K562 (cell line): ENCODE results near the gene POLR3K. TPM values are rescaled to one million over a fixed set of nuclear protein-coding genes. Genes with fewer than 3 reads are reported as not detected.
A peak's percentile ranks its signal among the peaks of the same experiment; 100 is the strongest.

Experiments used
- ATAC-seq: fragments of 200-7000 bp; cut with Tn5 transposase; 3 replicates; pipeline ENCODE4 v1.9.1; 2020; ENCODE audit warnings: moderate library complexity
- BruUV-seq: library from RNA; stranded (reverse); fragments of 400-500 nt; replicated peaks from 2 replicates; lab custom pipeline; 2021; lab: Mats Ljungman, UMichigan
- CTCF ChIA-PET: fragments of 300-600 bp; formaldehyde crosslinking; extraction: SDS; loops from one replicate; lab custom pipeline; 2021; ENCODE audit warnings: low intra/inter-chr PET ratio; lab: Yijun Ruan, JAX
- POLR2A ChIA-PET: fragments of 300-600, 350-650 bp; sonication (Branson Sonifier 250); formaldehyde crosslinking; extraction: SDS; loops from one replicate; lab custom pipeline; 2021; ENCODE audit warnings: antibody characterized with exemption, inconsistent platforms; lab: Yijun Ruan, JAX
- DNase-seq, 4 experiments: peaks; one replicate each; pipeline versions ENCODE4 v3.0.0 to v3.0.0-alpha.2; 2011 to 2018; ENCODE audit warnings: low spot score in 3 of 4, mixed read lengths in 3 of 4; ENCODE audit errors: extremely low read depth in 1 of 4
- FAIRE-seq: peaks from 2 replicates; lab custom pipeline; 2011; peaks lifted over from hg19 to GRCh38; lab: Jason Lieb, UNC
- H2AFZ ChIP-seq: 2 replicates; pipeline ENCODE4 v1.6.0; 2011; ENCODE audit warnings: low read depth, low read length, control low read depth, inconsistent platforms
- H3K27ac ChIP-seq: fragments of 200-600 bp; 3 replicates; pipeline ENCODE4 v1.8.0; 2011; ENCODE audit warnings: low read depth, mild to moderate bottlenecking, control low read depth, inconsistent platforms, low read length, moderate library complexity, mixed read lengths; ENCODE audit errors: extremely low read depth
- H3K27me3 ChIP-seq, 2 experiments: fragments of 300-600 bp in 1 of 2; 2 replicates in 1 of 2; 3 replicates in 1 of 2; pipeline versions ENCODE4 v1.6.0 to v1.8.0; 2011; ENCODE audit warnings: inconsistent platforms in 2 of 2, low read length in 2 of 2, mild to moderate bottlenecking in 1 of 2, mixed read lengths in 1 of 2, moderate library complexity in 1 of 2; ENCODE audit not compliant: control insufficient read depth in 2 of 2, insufficient read depth in 2 of 2
- H3K36me3 ChIP-seq: fragments of 300-600 bp; 3 replicates; pipeline ENCODE4 v1.8.0; 2011; ENCODE audit warnings: mild to moderate bottlenecking, low read length, inconsistent platforms; ENCODE audit not compliant: control insufficient read depth, insufficient read depth
- H3K4me1 ChIP-seq, 2 experiments: fragments of 200-600 bp in 1 of 2; replicated peaks in 1 of 2; 2 replicates in 1 of 2; 3 replicates in 1 of 2; pipeline versions ENCODE4 v1.5.1 to v1.8.0; 2011; ENCODE audit warnings: inconsistent platforms in 2 of 2, low read length in 2 of 2, mild to moderate bottlenecking in 1 of 2, mixed read lengths in 1 of 2, moderate library complexity in 1 of 2; ENCODE audit not compliant: control insufficient read depth in 2 of 2, insufficient read depth in 2 of 2
- H3K4me2 ChIP-seq: 2 replicates; pipeline ENCODE4 v1.6.1; 2011; ENCODE audit warnings: low read length, control low read depth, inconsistent platforms, mixed read lengths; ENCODE audit not compliant: insufficient read depth
- H3K4me3 ChIP-seq: fragments of 200-600 bp; sonication (generic), shearing (Covaris generic); 2 replicates; pipeline ENCODE4 v1.5.1; 2016; ENCODE audit warnings: control low read depth, inconsistent platforms
- H3K79me2 ChIP-seq: fragments of 200-600 bp; 3 replicates; pipeline ENCODE4 v1.8.0; 2011; ENCODE audit warnings: low read length, inconsistent platforms; ENCODE audit not compliant: control insufficient read depth, insufficient read depth
- H3K9ac ChIP-seq, 2 experiments: 2 replicates each; pipeline versions ENCODE4 v1.6.0 to v1.6.1; 2011; ENCODE audit warnings: low read depth in 2 of 2, low read length in 2 of 2, control low read depth in 1 of 2, inconsistent platforms in 1 of 2, mild to moderate bottlenecking in 1 of 2, mixed read lengths in 1 of 2; ENCODE audit not compliant: insufficient read depth in 1 of 2
- H3K9me1 ChIP-seq: one replicate; pipeline ENCODE4 v1.6.0; 2011; ENCODE audit warnings: inconsistent platforms, mild to moderate bottlenecking, low read length, moderate library complexity; ENCODE audit not compliant: control insufficient read depth, insufficient read depth
- H3K9me3 ChIP-seq: replicated peaks from 2 replicates; pipeline ENCODE4 v1.5.1; 2011; ENCODE audit warnings: low read depth, low read length, inconsistent platforms; ENCODE audit not compliant: control insufficient read depth, insufficient read depth
- H4K20me1 ChIP-seq: replicated peaks from 2 replicates; pipeline ENCODE4 v1.6.1; 2011; ENCODE audit warnings: low read length, inconsistent platforms, mixed read lengths; ENCODE audit not compliant: control insufficient read depth, insufficient read depth
- EGR1 ChIP-seq: fragments of 450-650 bp; conservative IDR thresholded peaks from 2 replicates; pipeline ENCODE4 v1.6.1; 2017; ENCODE audit warnings: mild to moderate bottlenecking
- ESRRA ChIP-seq: fragments of 450-650 bp; IDR thresholded peaks from 2 replicates; pipeline ENCODE4 v1.6.1; 2014; ENCODE audit warnings: low read depth, mild to moderate bottlenecking, moderate library complexity, borderline replicate concordance
- POLR2G ChIP-seq: fragments of 200-400 bp; formaldehyde crosslinking; IDR thresholded peaks from 2 replicates; pipeline ENCODE4 v1.6.1; 2017; ENCODE audit warnings: low read depth, mild to moderate bottlenecking, antibody characterized with exemption, low read length, moderate library complexity
- RHOXF2B ChIP-seq: fragments of 250-450 bp; sonication (Bioruptor Pico); conservative IDR thresholded peaks from 2 replicates; pipeline ENCODE4 v1.5.1; 2021
- YBX1 ChIP-seq: fragments of 450-650 bp; IDR thresholded peaks from 2 replicates; pipeline ENCODE4 v1.7.1; 2016; ENCODE audit warnings: mild to moderate bottlenecking
- ZBTB11 ChIP-seq, 3 experiments: fragments of 200-800 bp in 1 of 3; fragments of 250-450 bp in 1 of 3; fragments of 450-650 bp in 1 of 3; sonication (Bioruptor Pico) in 1 of 3; sonication (Bioruptor generic) in 1 of 3; formaldehyde crosslinking in 1 of 3; IDR thresholded peaks; 2 replicates each; pipeline versions ENCODE4 v1.6.1 to v1.8.0; 2016 to 2022; ENCODE audit warnings: mild to moderate bottlenecking in 2 of 3, missing genetic modification characterization in 2 of 3, missing compliant biosample characterization in 1 of 3, moderate library complexity in 1 of 3
- ZBTB33 ChIP-seq: sonication (generic); formaldehyde crosslinking; IDR thresholded peaks from 2 replicates; pipeline ENCODE4 v1.8.1; 2023; ENCODE audit warnings: mild to moderate bottlenecking, missing genetic modification reagents
- WGBS: fragments of 100-300 bp; shearing (Covaris generic); methylation state at CpG from one replicate; pipeline ENCODE4 v1.1.6; 2016; ENCODE audit warnings: low coverage, mixed read lengths; ENCODE audit not compliant: insufficient coverage; ENCODE audit errors: missing lambda C conversion rate; 5-methylcytosine and 5-hydroxymethylcytosine counted together
- in situ Hi-C: fragments of 300-500 bp; cut with MboI; formaldehyde crosslinking; loops from 4 replicates; pipeline ENCODE4 v1.15.0; 2018; ENCODE audit warnings: inconsistent platforms, mixed read lengths
- intact Hi-C: fragments of 100-400 bp; cut with micrococcal nuclease; formaldehyde crosslinking; loops from 2 replicates; pipeline ENCODE4 v1.14.2; 2022
- polyA plus RNA-seq, 8 experiments: library from polyadenylated mRNA; depleted of rRNA in 4 of 8; stranded (reverse) in 5 of 8; unstranded in 3 of 8; fragments of >200 nt; fragmentation: Nextera tagmentation in 2 of 8; fragmentation: Illumina TruSeq in 1 of 8; extraction: Ambion mirVana in 2 of 8; extraction: Trizol in 1 of 8; gene quantifications; 2 replicates each; pipeline versions ENCODE4 v1.2.1 to v1.2.3, GENCODE V29; 2011 to 2014; ENCODE audit warnings: inconsistent platforms in 1 of 8, missing spikeins in 1 of 8
- total RNA-seq, 7 experiments: library from RNA; depleted of rRNA in 6 of 7; stranded (reverse); fragments of >200 nt in 6 of 7; fragmentation: Illumina TruSeq in 2 of 7; extraction: Trizol in 2 of 7; gene quantifications; 2 replicates each; pipeline versions ENCODE4 v1.2.1 to v1.2.3, GENCODE V29; 2011 to 2021; ENCODE audit warnings: low replicate concordance in 1 of 7
- TF ChIP-seq, protein P1 (sequence below): fragments of 250-450 bp; sonication (Bioruptor Pico); IDR thresholded peaks from 2 replicates; pipeline ENCODE4 v1.8.0; 2022; ENCODE audit warnings: inconsistent platforms, mild to moderate bottlenecking, moderate library complexity, borderline replicate concordance
- TF ChIP-seq, protein P2 (sequence below): fragments of 450-650 bp; formaldehyde crosslinking; IDR thresholded peaks from 2 replicates; pipeline ENCODE4 v1.4.0; 2020; ENCODE audit warnings: mild to moderate bottlenecking, moderate library complexity

Gene POLR3K
- total and polyA plus RNA-seq, 9 of the 15 experiments (the other 6 are each of a cell fraction or from before 2014, with no cell fraction given), result 42.1 to 315 (median 86.7) TPM

GRCh38 chr16:83781-84615 is 30.6 kb upstream of the POLR3K start (continued):
- no peak for TF ChIP-seq RHOXF2B (CRISPR knock-in tag)
- no peak for TF ChIP-seq YBX1
- TF ChIP-seq ESRRA, result no peak
- TF ChIP-seq, all 486 proteins: peak for 6

- intact Hi-C loops (no loop called here), in situ Hi-C loops (no loop called here)
- FAIRE-seq (no peak), DNase-seq (no peak), ATAC-seq (no peak)
- Histone ChIP-seq H3K9me3 (no peaks in the 10 kb centered on the region), H3K9ac (peak overlapping the region in 1 of 2 experiments; percentile 57; a peak in 2 of 4 replicates), H3K79me2 (peaks cover 17% of the 10 kb centered on the region), H3K4me3 (no peak overlapping the region), H3K9me1 (peaks cover 3% of the 10 kb centered on the region), H3K4me2 (no peak overlapping the region), H3K4me1 (peaks cover 0 to 59% of the 10 kb centered on the region in 2 experiments; a peak in 3 of 5 replicates), H3K27me3 (no peaks in the 10 kb centered on the region), H3K36me3 (peaks cover 72% of the 10 kb centered on the region; the same call in 2 of the 3 replicates), H3K27ac (no peak overlapping the region), H2AFZ (no peak overlapping the region), H4K20me1 (peaks cover 12% of the 10 kb centered on the region; the same call in 1 of the 2 replicates)
- WGBS, result 91% methylated on average over 19 of the region's 31 CpGs
- no TSS peak for BruUV-seq
- POLR2A ChIA-PET, result interaction anchor here (0.6 to 2.8 kb wide), 4 partner anchors 8 to 113 kb away, joined by 3 to 9 read pairs (median 4); no protein-coding TSS in a partner anchor
- CTCF ChIA-PET, result no interaction called here
- TF ChIP-seq ZBTB11 (CRISPR knock-in tag; IDR thresholded peaks at IDR 0.05) (no peak), POLR2G (peak; percentile 33; the same call in 1 of the 2 replicates), EGR1 (no peak), ZBTB33 (peak; percentile 45; the same call in 1 of the 2 replicates)
- TF ChIP-seq, protein P1, sequence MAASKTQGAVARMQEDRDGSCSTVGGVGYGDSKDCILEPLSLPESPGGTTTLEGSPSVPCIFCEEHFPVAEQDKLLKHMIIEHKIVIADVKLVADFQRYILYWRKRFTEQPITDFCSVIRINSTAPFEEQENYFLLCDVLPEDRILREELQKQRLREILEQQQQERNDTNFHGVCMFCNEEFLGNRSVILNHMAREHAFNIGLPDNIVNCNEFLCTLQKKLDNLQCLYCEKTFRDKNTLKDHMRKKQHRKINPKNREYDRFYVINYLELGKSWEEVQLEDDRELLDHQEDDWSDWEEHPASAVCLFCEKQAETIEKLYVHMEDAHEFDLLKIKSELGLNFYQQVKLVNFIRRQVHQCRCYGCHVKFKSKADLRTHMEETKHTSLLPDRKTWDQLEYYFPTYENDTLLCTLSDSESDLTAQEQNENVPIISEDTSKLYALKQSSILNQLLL, result no peak
- TF ChIP-seq, protein P2, sequence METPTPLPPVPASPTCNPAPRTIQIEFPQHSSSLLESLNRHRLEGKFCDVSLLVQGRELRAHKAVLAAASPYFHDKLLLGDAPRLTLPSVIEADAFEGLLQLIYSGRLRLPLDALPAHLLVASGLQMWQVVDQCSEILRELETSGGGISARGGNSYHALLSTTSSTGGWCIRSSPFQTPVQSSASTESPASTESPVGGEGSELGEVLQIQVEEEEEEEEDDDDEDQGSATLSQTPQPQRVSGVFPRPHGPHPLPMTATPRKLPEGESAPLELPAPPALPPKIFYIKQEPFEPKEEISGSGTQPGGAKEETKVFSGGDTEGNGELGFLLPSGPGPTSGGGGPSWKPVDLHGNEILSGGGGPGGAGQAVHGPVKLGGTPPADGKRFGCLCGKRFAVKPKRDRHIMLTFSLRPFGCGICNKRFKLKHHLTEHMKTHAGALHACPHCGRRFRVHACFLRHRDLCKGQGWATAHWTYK (CRISPR knock-in tag), result no peak
Measured at GRCh38 chr16:83060-83603, 29.7 kb upstream of the POLR3K start.
